ENCODE results near the gene PARP2. TPM values are rescaled to one million over a fixed set of nuclear protein-coding genes. Genes with fewer than 3 reads are reported as not detected.

Gene PARP2
- total RNA-seq, 4 donors from 2014 or later = 8.2 to 18.1 (median 9.9) TPM

- TF ChIP-seq POLR2AphosphoS5 (IDR thresholded peaks at IDR 0.05) (no peak), POLR2A (IDR thresholded peaks at IDR 0.05) (no peak), CTCF (IDR thresholded peaks at IDR 0.05) (no peak), EP300 (IDR thresholded peaks at IDR 0.05) (no peak)
- Histone ChIP-seq H3K27me3 (no peaks in the 10 kb centered on the region), H3K27ac (no peak overlapping the region), H3K9me3 (no peaks in the 10 kb centered on the region), H3K4me1 (no peaks in the 10 kb centered on the region), H3K4me3 (no peak overlapping the region), H3K36me3 (peaks cover 0 to 100% of the 10 kb centered on the region in 2 donors)
- no peak for ATAC-seq
- 77 to 100% methylated on average over 1 to 2 of the region's 7 CpGs for WGBS, 2 donors (ENCODE audit: low coverage in 1 of 2)
Observed at GRCh38 chr14:20381341-20381740, 37.9 kb downstream of the PARP2 start.

- H3K36me3 ChIP-seq = peaks cover 0 to 100% of the 10 kb centered on the region in 2 donors
- no peaks in the 10 kb centered on the region for H3K27me3 ChIP-seq
- H3K9me3 ChIP-seq = no peaks in the 10 kb centered on the region
- TF ChIP-seq POLR2A (IDR thresholded peaks at IDR 0.05) = no peak
- no peak for TF ChIP-seq POLR2AphosphoS5 (IDR thresholded peaks at IDR 0.05)
- TF ChIP-seq EP300 (IDR thresholded peaks at IDR 0.05) = no peak
- TF ChIP-seq CTCF (IDR thresholded peaks at IDR 0.05) = no peak
- no peaks in the 10 kb centered on the region for H3K4me1 ChIP-seq
- no peak overlapping the region for H3K27ac ChIP-seq
- ATAC-seq = no peak
- 93% methylated on average over 8 of the region's 12 CpGs; no CpG with 5 or more reads in 1 of the 2 donors for WGBS, 2 donors (ENCODE audit: low coverage in 1 of 2)
- H3K4me3 ChIP-seq = no peak overlapping the region
Observed at GRCh38 chr14:20382526-20382925, 39.1 kb downstream of the PARP2 start.

- Histone ChIP-seq H3K27ac (no peak overlapping the region), H3K36me3 (peaks cover 0 to 100% of the 10 kb centered on the region in 2 donors), H3K4me1 (no peaks in the 10 kb centered on the region), H3K27me3 (no peaks in the 10 kb centered on the region), H3K9me3 (no peaks in the 10 kb centered on the region), H3K4me3 (no peak overlapping the region)
- no CpG with 5 or more reads among the region's 10 CpGs for whole genome bisulfite sequencing, 2 donors (ENCODE audit: low coverage in 1 of 2)
- no peak for ATAC-seq
- TF ChIP-seq POLR2AphosphoS5 (IDR thresholded peaks at IDR 0.05) (no peak), POLR2A (IDR thresholded peaks at IDR 0.05) (no peak), CTCF (IDR thresholded peaks at IDR 0.05) (no peak), EP300 (IDR thresholded peaks at IDR 0.05) (no peak)
Observed at GRCh38 chr14:20383032-20383431, 39.6 kb downstream of the PARP2 start.

GRCh38 chr14:20383636-20384035 is 40.2 kb downstream of the PARP2 start:
- no peak for TF ChIP-seq POLR2A (IDR thresholded peaks at IDR 0.05)
- TF ChIP-seq CTCF (IDR thresholded peaks at IDR 0.05) = no peak
- TF ChIP-seq EP300 (IDR thresholded peaks at IDR 0.05) = no peak
- no peak for TF ChIP-seq POLR2AphosphoS5 (IDR thresholded peaks at IDR 0.05)
- Histone ChIP-seq H3K4me3 (no peak overlapping the region), H3K27ac (no peak overlapping the region), H3K36me3 (peaks cover 0 to 100% of the 10 kb centered on the region in 2 donors), H3K27me3 (no peaks in the 10 kb centered on the region), H3K4me1 (no peaks in the 10 kb centered on the region), H3K9me3 (no peaks in the 10 kb centered on the region)
- WGBS, 2 donors (ENCODE audit: low coverage in 1 of 2) = 80 to 86% methylated on average over 1 to 5 of the region's 5 CpGs
- ATAC-seq = no peak

- 80% methylated on average over 3 to 4 of the region's 7 CpGs for WGBS, 2 donors (ENCODE audit: low coverage in 1 of 2)
Observed at GRCh38 chr14:20384321-20384720, 40.9 kb downstream of the PARP2 start.

More at GRCh38 chr14:20384321-20384720, 40.9 kb downstream of the PARP2 start:
- H3K4me3 ChIP-seq = no peak overlapping the region
- H3K27ac ChIP-seq = no peak overlapping the region
- TF ChIP-seq EP300 (IDR thresholded peaks at IDR 0.05) (no peak), CTCF (IDR thresholded peaks at IDR 0.05) (no peak), POLR2AphosphoS5 (IDR thresholded peaks at IDR 0.05) (no peak)
- H3K9me3 ChIP-seq = no peaks in the 10 kb centered on the region
- ATAC-seq = no peak
- peaks cover 0 to 100% of the 10 kb centered on the region in 2 donors for H3K36me3 ChIP-seq
- no peaks in the 10 kb centered on the region for H3K27me3 ChIP-seq
- no peaks in the 10 kb centered on the region for H3K4me1 ChIP-seq
